HepG2 (cell line): ENCODE data around the gene PRKAR1A. TPM values are rescaled to one million over a fixed set of nuclear protein-coding genes. Genes with fewer than 3 reads are reported as not detected.

Source experiments
- ATAC-seq: fragments of 200-7000 bp; cut with Tn5 transposase; 3 replicates; pipeline ENCODE4 v1.9.1; 2020; ENCODE audit warnings: mild to moderate bottlenecking, moderate library complexity
- BruUV-seq: library from RNA; stranded (reverse); fragments of 400-500 nt; replicated peaks from 2 replicates; lab custom pipeline; 2021; lab: Mats Ljungman, UMichigan
- CTCF ChIA-PET: fragments of 300-600 bp; formaldehyde crosslinking; extraction: SDS; loops from one replicate; lab custom pipeline; 2021; ENCODE audit warnings: low total read pairs, inconsistent platforms, low intra/inter-chr PET ratio; lab: Yijun Ruan, JAX
- POLR2A ChIA-PET: fragments of 350-600 bp; sonication (Branson Sonifier 250); formaldehyde crosslinking; loops from one replicate; lab custom pipeline; 2020; ENCODE audit warnings: antibody characterized with exemption, inconsistent platforms; lab: Yijun Ruan, JAX
- DNase-seq: peaks from one replicate; pipeline ENCODE4 v3.0.0-alpha.2; 2015; ENCODE audit warnings: low spot score
- FAIRE-seq: peaks from 3 replicates; lab custom pipeline; 2011; peaks lifted over from hg19 to GRCh38; lab: Jason Lieb, UNC
- H2AFZ ChIP-seq: one replicate; pipeline ENCODE4 v1.6.1; 2011; ENCODE audit warnings: low read length, inconsistent platforms
- H3K27ac ChIP-seq: fragments of 300-600 bp; 3 replicates; pipeline ENCODE4 v1.8.0; 2011; ENCODE audit warnings: mixed run types, mild to moderate bottlenecking, mixed read lengths, low read length, inconsistent platforms; ENCODE audit not compliant: insufficient read depth; ENCODE audit errors: extremely low read length
- H3K27me3 ChIP-seq, 2 experiments: fragments of 200-600 bp in 1 of 2; 2 replicates in 1 of 2; 3 replicates in 1 of 2; pipeline versions ENCODE4 v1.6.0 to v1.8.0; 2011; ENCODE audit warnings: low read length in 2 of 2, mild to moderate bottlenecking in 2 of 2, moderate library complexity in 2 of 2, inconsistent platforms in 1 of 2; ENCODE audit not compliant: insufficient read depth in 2 of 2, control insufficient read depth in 1 of 2
- H3K36me3 ChIP-seq, 2 experiments: fragments of 200-600 bp in 1 of 2; replicated peaks in 1 of 2; 2 replicates in 1 of 2; 3 replicates in 1 of 2; pipeline versions ENCODE4 v1.5.1 to v1.8.0; 2011; ENCODE audit warnings: low read length in 2 of 2, inconsistent platforms in 1 of 2; ENCODE audit not compliant: insufficient read depth in 2 of 2, control insufficient read depth in 1 of 2
- H3K4me1 ChIP-seq: 2 replicates; pipeline ENCODE4 v1.5.1; 2012; ENCODE audit warnings: low read length, inconsistent platforms; ENCODE audit not compliant: insufficient read depth
- H3K4me2 ChIP-seq: 2 replicates; pipeline ENCODE4 v1.6.0; 2011; ENCODE audit warnings: low read depth, low read length, inconsistent platforms
- H3K4me3 ChIP-seq, 3 experiments: fragments of 200-600 bp in 1 of 3; sonication (generic), shearing (Covaris generic) in 1 of 3; replicated peaks in 1 of 3; 2 replicates each; pipeline ENCODE4 v1.5.1; 2011 to 2016; ENCODE audit warnings: low read length in 3 of 3, inconsistent platforms in 2 of 3, low read depth in 2 of 3, mild to moderate bottlenecking in 2 of 3, control low read depth in 1 of 3, mixed read lengths in 1 of 3; ENCODE audit not compliant: insufficient read depth in 1 of 3
- H3K79me2 ChIP-seq: one replicate; pipeline ENCODE4 v1.6.1; 2011; ENCODE audit warnings: low read length, inconsistent platforms; ENCODE audit not compliant: insufficient read depth
- H3K9ac ChIP-seq: 2 replicates; pipeline ENCODE4 v1.6.0; 2011; ENCODE audit warnings: mild to moderate bottlenecking, low read depth, low read length, inconsistent platforms; ENCODE audit not compliant: insufficient read depth
- H3K9me3 ChIP-seq: 2 replicates; pipeline ENCODE4 v1.5.1; 2012; ENCODE audit warnings: mild to moderate bottlenecking, low read length
- H4K20me1 ChIP-seq: 2 replicates; pipeline ENCODE4 v1.6.0; 2011; ENCODE audit warnings: inconsistent platforms, mild to moderate bottlenecking, low read length, moderate library complexity; ENCODE audit not compliant: insufficient read depth
- ATF7-NPFF ChIP-seq: sonication (generic); formaldehyde crosslinking; IDR thresholded peaks from 2 replicates; pipeline ENCODE4 v1.8.1; 2023; ENCODE audit warnings: mild to moderate bottlenecking, low read depth, missing genetic modification reagents, moderate library complexity
- ETV5 ChIP-seq: IDR thresholded peaks from 2 replicates; pipeline ENCODE4 v1.6.1; 2018; ENCODE audit warnings: missing biosample characterization, missing genetic modification reagents, inconsistent platforms, borderline replicate concordance
- HDAC1 ChIP-seq: sonication (generic); formaldehyde crosslinking; IDR thresholded peaks from 2 replicates; pipeline ENCODE4 v1.5.1; 2020; ENCODE audit warnings: mild to moderate bottlenecking, missing genetic modification reagents
- HINFP ChIP-seq: sonication (generic); formaldehyde crosslinking; IDR thresholded peaks from 2 replicates; pipeline ENCODE4 v1.4.0; 2020; ENCODE audit warnings: low read depth, mild to moderate bottlenecking, missing genetic modification reagents
- MAFF ChIP-seq: IDR thresholded peaks from 2 replicates; pipeline ENCODE4 v1.6.1; 2011; ENCODE audit warnings: low read depth, low read length, improper control_type of control experiment
- ONECUT2 ChIP-seq: sonication (generic); formaldehyde crosslinking; IDR thresholded peaks from 2 replicates; pipeline ENCODE4 v1.4.0; 2020; ENCODE audit warnings: missing genetic modification reagents
- RCOR2 ChIP-seq: IDR thresholded peaks from 2 replicates; pipeline ENCODE4 v1.6.1; 2016; ENCODE audit warnings: missing biosample characterization, missing genetic modification reagents
- SALL2 ChIP-seq: sonication (generic); formaldehyde crosslinking; IDR thresholded peaks from 2 replicates; pipeline ENCODE4 v1.8.1; 2023; ENCODE audit warnings: mild to moderate bottlenecking, missing genetic modification reagents, inconsistent platforms
- SYNCRIP ChIP-seq: fragments of 200-400 bp; formaldehyde crosslinking; IDR thresholded peaks from 2 replicates; pipeline ENCODE4 v1.6.1; 2018; ENCODE audit warnings: mild to moderate bottlenecking, low read depth, low read length; ENCODE audit not compliant: insufficient read depth
- UBTF ChIP-seq: sonication (generic); formaldehyde crosslinking; IDR thresholded peaks from 2 replicates; pipeline ENCODE4 v1.4.0; 2020; ENCODE audit warnings: mild to moderate bottlenecking, missing genetic modification reagents
- ZNF280D ChIP-seq: sonication (generic); formaldehyde crosslinking; IDR thresholded peaks from 2 replicates; pipeline ENCODE4 v1.5.1; 2020; ENCODE audit warnings: mild to moderate bottlenecking, missing genetic modification reagents
- ZNF33B ChIP-seq: sonication (generic); formaldehyde crosslinking; IDR thresholded peaks from 2 replicates; pipeline ENCODE4 v1.5.1; 2020; ENCODE audit warnings: mild to moderate bottlenecking, missing genetic modification reagents
- ZNF441 ChIP-seq: sonication (generic); formaldehyde crosslinking; IDR thresholded peaks from 2 replicates; pipeline ENCODE4 v1.7.0; 2021; ENCODE audit warnings: missing genetic modification reagents, borderline replicate concordance
- ZNF468 ChIP-seq: sonication (generic); formaldehyde crosslinking; IDR thresholded peaks from 2 replicates; pipeline ENCODE4 v1.8.0; 2022; ENCODE audit warnings: mild to moderate bottlenecking, moderate library complexity, missing genetic modification reagents
- ZNF556 ChIP-seq: sonication (generic); formaldehyde crosslinking; IDR thresholded peaks from 2 replicates; pipeline ENCODE4 v1.4.0; 2020; ENCODE audit warnings: mild to moderate bottlenecking, missing genetic modification reagents, borderline replicate concordance
- ZNF562 ChIP-seq: sonication (generic); formaldehyde crosslinking; IDR thresholded peaks from 2 replicates; pipeline ENCODE4 v1.8.0; 2022; ENCODE audit warnings: missing genetic modification reagents, borderline replicate concordance
- ZNF576 ChIP-seq: sonication (generic); formaldehyde crosslinking; IDR thresholded peaks from 2 replicates; pipeline ENCODE4 v1.4.0; 2020; ENCODE audit warnings: mild to moderate bottlenecking, missing genetic modification reagents
- WGBS: methylation state at CpG from one replicate; pipeline ENCODE4 v1.1.6; 2017; ENCODE audit warnings: low lambda C conversion rate; 5-methylcytosine and 5-hydroxymethylcytosine counted together
- in situ Hi-C: cut with HindIII; loops from 2 replicates; pipeline ENCODE4 v1.10.0; 2017; ENCODE audit warnings: low pct_unique_long_range_greater_than_20kb; ENCODE audit not compliant: extremely low pct_ligation_motif_present
- intact Hi-C: fragments of 100-400 bp; cut with micrococcal nuclease; formaldehyde crosslinking; loops from one replicate; pipeline ENCODE4 v1.10.0; 2022; ENCODE audit not compliant: unreplicated experiment
- polyA plus RNA-seq, 8 experiments: library from polyadenylated mRNA; depleted of rRNA in 3 of 8; stranded (reverse) in 7 of 8; unstranded in 1 of 8; fragments of >200 nt; fragmentation: Illumina TruSeq in 4 of 8; extraction: Trizol in 4 of 8; gene quantifications; 2 replicates each; pipeline versions ENCODE4 v1.2.1 to v1.2.3, GENCODE V29; 2011 to 2016; ENCODE audit warnings: low read depth in 4 of 8, missing spikeins in 1 of 8, mixed read lengths in 1 of 8; ENCODE audit not compliant: insufficient read depth in 1 of 8
- total RNA-seq, 5 experiments: library from RNA; depleted of rRNA; stranded (reverse); fragments of >200 nt; fragmentation: Illumina TruSeq; extraction: Trizol; gene quantifications; 2 replicates each; pipeline ENCODE4 v1.2.3, GENCODE V29; 2016; ENCODE audit warnings: low read depth in 1 of 5

The PRKAR1A gene
- total and polyA plus RNA-seq, 2 of the 13 experiments (the other 11 are each of a cell fraction or from before 2014, with no cell fraction given) = 265 to 266 TPM

GRCh38 chr17:68581863-68582645 is 69.8 kb downstream of the PRKAR1A start:
- Histone ChIP-seq H3K36me3 (no peaks in the 10 kb centered on the region; a peak in 1 of 5 replicates), H3K27me3 (no peaks in the 10 kb centered on the region), H3K4me3 (no peak overlapping the region), H4K20me1 (no peaks in the 10 kb centered on the region), H3K79me2 (no peaks in the 10 kb centered on the region), H3K9me3 (no peaks in the 10 kb centered on the region), H2AFZ (no peak overlapping the region), H3K4me2 (no peak overlapping the region), H3K27ac (no peak overlapping the region), H3K4me1 (peaks cover 64% of the 10 kb centered on the region), H3K9ac (no peak overlapping the region)
- POLR2A ChIA-PET = no interaction called here
- in situ Hi-C loops = no loop called here
- WGBS = 81% methylated on average over 9 of the region's 9 CpGs
- CTCF ChIA-PET = no interaction called here
- ATAC-seq (no peak), FAIRE-seq (no peak), DNase-seq (no peak)
- BruUV-seq = no TSS peak
- intact Hi-C loops = no loop called here
- TF ChIP-seq ZNF441 (CRISPR knock-in tag) (no peak), ZNF576 (CRISPR knock-in tag) (no peak), ZNF562 (CRISPR knock-in tag) (no peak), MAFF (no peak), ETV5 (no peak), SYNCRIP (no peak), ATF7-NPFF (no peak), RCOR2 (no peak), UBTF (CRISPR knock-in tag) (no peak), HDAC1 (CRISPR knock-in tag) (no peak), ZNF280D (no peak), HINFP (CRISPR knock-in tag) (no peak), ONECUT2 (CRISPR knock-in tag) (0 out of 2 replicates have a peak, but pooled peaks have one; percentile 20), ZNF33B (CRISPR knock-in tag) (no peak), SALL2 (CRISPR knock-in tag) (0 out of 2 replicates have a peak, but pooled peaks have one; percentile 50), ZNF556 (CRISPR knock-in tag) (no peak), ZNF468 (no peak)
